ENCODE data around the gene KIFBP. TPM values are rescaled to one million over a fixed set of nuclear protein-coding genes. Genes with fewer than 3 reads are reported as not detected.
"Not testable (repeated sequence)": the region's sequence is repeated elsewhere in the genome, so short reads cannot be mapped to it uniquely, and the experiment has no call there.

KIFBP gene
- total RNA-seq, 3 donors from 2014 or later (not counting 1 experiment from before 2014, with no cell fraction given) = 3.5 to 4.4 (median 4.0) TPM

GRCh38 chr10:68963151-68963550 lies 25.5 kb upstream of the KIFBP start:
- H3K9me3 Mint-ChIP-seq = no peaks in the 10 kb centered on the region
- H3K36me3 Mint-ChIP-seq = peaks cover 25% of the 10 kb centered on the region
- no peaks in the 10 kb centered on the region for H3K27me3 ChIP-seq (ENCODE audit: control insufficient read depth, insufficient read depth, low read length)
- 94% methylated on average over 4 of the region's 4 CpGs for WGBS (ENCODE audit: insufficient coverage)
- ATAC-seq = no peak
- H3K27ac Mint-ChIP-seq = no peak overlapping the region
- H3K4me3 ChIP-seq (ENCODE audit: low read length) = no peak overlapping the region
- peaks cover 1% of the 10 kb centered on the region for H3K4me1 ChIP-seq (ENCODE audit: control insufficient read depth, insufficient read depth, low read length)
- H3K27me3 Mint-ChIP-seq (ENCODE audit: low read depth in 2 of 2) = no peaks in the 10 kb centered on the region
- DNase-seq = no peak
- H3K36me3 ChIP-seq (ENCODE audit: control insufficient read depth, insufficient read depth, low read length) = peaks cover 72% of the 10 kb centered on the region
- no peak overlapping the region for H3K27ac ChIP-seq (ENCODE audit: low read length)
- H3K4me1 Mint-ChIP-seq = peaks cover 8 to 13% of the 10 kb centered on the region in 2 donors
- no peak overlapping the region for H3K4me3 Mint-ChIP-seq
- no peaks in the 10 kb centered on the region for H3K9me3 ChIP-seq (ENCODE audit: control insufficient read depth, insufficient read depth, low read length)
- intact Hi-C loops (cut with micrococcal nuclease) = no loop called here
- TF ChIP-seq, protein P1, sequence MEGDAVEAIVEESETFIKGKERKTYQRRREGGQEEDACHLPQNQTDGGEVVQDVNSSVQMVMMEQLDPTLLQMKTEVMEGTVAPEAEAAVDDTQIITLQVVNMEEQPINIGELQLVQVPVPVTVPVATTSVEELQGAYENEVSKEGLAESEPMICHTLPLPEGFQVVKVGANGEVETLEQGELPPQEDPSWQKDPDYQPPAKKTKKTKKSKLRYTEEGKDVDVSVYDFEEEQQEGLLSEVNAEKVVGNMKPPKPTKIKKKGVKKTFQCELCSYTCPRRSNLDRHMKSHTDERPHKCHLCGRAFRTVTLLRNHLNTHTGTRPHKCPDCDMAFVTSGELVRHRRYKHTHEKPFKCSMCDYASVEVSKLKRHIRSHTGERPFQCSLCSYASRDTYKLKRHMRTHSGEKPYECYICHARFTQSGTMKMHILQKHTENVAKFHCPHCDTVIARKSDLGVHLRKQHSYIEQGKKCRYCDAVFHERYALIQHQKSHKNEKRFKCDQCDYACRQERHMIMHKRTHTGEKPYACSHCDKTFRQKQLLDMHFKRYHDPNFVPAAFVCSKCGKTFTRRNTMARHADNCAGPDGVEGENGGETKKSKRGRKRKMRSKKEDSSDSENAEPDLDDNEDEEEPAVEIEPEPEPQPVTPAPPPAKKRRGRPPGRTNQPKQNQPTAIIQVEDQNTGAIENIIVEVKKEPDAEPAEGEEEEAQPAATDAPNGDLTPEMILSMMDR (IDR thresholded peaks at IDR 0.05) = no peak

- Histone ChIP-seq H3K27me3 (ENCODE audit: control insufficient read depth, insufficient read depth, low read length) (no peaks in the 10 kb centered on the region), H3K27ac (ENCODE audit: low read length) (no peak overlapping the region), H3K4me3 (ENCODE audit: low read length) (no peak overlapping the region), H3K36me3 (ENCODE audit: control insufficient read depth, insufficient read depth, low read length) (peaks cover 94% of the 10 kb centered on the region), H3K4me1 (ENCODE audit: control insufficient read depth, insufficient read depth, low read length) (no peaks in the 10 kb centered on the region), H3K9me3 (ENCODE audit: control insufficient read depth, insufficient read depth, low read length) (no peaks in the 10 kb centered on the region)
- Mint-ChIP-seq H3K27ac (no peak overlapping the region), H3K4me1 (peaks cover 0 to 6% of the 10 kb centered on the region in 2 donors), H3K4me3 (no peak overlapping the region), H3K36me3 (peaks cover 21% of the 10 kb centered on the region), H3K9me3 (no peaks in the 10 kb centered on the region), H3K27me3 (ENCODE audit: low read depth in 2 of 2) (no peaks in the 10 kb centered on the region)
- no peak for ATAC-seq
- WGBS (ENCODE audit: insufficient coverage) = 95% methylated on average over 3 of the region's 5 CpGs
- DNase-seq = no peak
- TF ChIP-seq, protein P1 (IDR thresholded peaks at IDR 0.05) = no peak
- intact Hi-C loops (cut with micrococcal nuclease) = no loop called here
Observed at GRCh38 chr10:68973975-68974374, 14.6 kb upstream of the KIFBP start.

GRCh38 chr10:68975936-68976473 lies 12.6 kb upstream of the KIFBP start:
- intact Hi-C loops (cut with micrococcal nuclease); H3K27ac ChIP-seq (ENCODE audit: low read length); ATAC-seq; H3K9me3 Mint-ChIP-seq; H3K27me3 ChIP-seq (ENCODE audit: control insufficient read depth, insufficient read depth, low read length); H3K4me1 ChIP-seq (ENCODE audit: control insufficient read depth, insufficient read depth, low read length); H3K9me3 ChIP-seq (ENCODE audit: control insufficient read depth, insufficient read depth, low read length); H3K4me3 Mint-ChIP-seq; H3K4me3 ChIP-seq (ENCODE audit: low read length); DNase-seq; H3K27me3 Mint-ChIP-seq (ENCODE audit: low read depth in 2 of 2); H3K27ac Mint-ChIP-seq; H3K4me1 Mint-ChIP-seq: not testable (repeated sequence)
- H3K36me3 ChIP-seq (ENCODE audit: control insufficient read depth, insufficient read depth, low read length) = peaks cover 89% of the 10 kb centered on the region
- 92% methylated on average over 2 of the region's 5 CpGs for WGBS (ENCODE audit: insufficient coverage)
- H3K36me3 Mint-ChIP-seq = peaks cover 21% of the 10 kb centered on the region

DNA sequence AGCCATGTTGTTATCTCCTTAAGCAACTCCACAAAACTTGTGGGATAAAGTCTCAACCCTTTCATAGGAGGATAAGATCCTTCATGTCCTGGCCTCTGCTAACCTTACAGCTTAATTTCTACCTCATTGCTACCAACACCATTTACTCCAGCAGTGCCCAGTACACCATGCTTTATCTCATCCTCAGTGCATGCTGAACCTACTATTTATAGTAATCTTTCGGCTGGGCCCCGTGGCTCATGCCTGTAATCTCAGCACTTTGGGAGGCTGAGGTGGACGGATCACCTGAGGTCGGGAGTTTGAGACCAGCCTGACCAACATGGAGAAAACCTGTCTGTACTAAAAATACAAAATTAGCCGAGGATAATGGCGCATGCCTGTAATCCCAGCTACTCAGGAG lies 8.9 kb upstream of the KIFBP start:
- H3K4me1 ChIP-seq (ENCODE audit: control insufficient read depth, insufficient read depth, low read length); H3K4me3 ChIP-seq (ENCODE audit: low read length); H3K27ac Mint-ChIP-seq; H3K27me3 Mint-ChIP-seq (ENCODE audit: low read depth in 2 of 2); H3K9me3 Mint-ChIP-seq; H3K9me3 ChIP-seq (ENCODE audit: control insufficient read depth, insufficient read depth, low read length); H3K36me3 Mint-ChIP-seq; H3K4me3 Mint-ChIP-seq; H3K4me1 Mint-ChIP-seq; ATAC-seq; DNase-seq; H3K27ac ChIP-seq (ENCODE audit: low read length); intact Hi-C loops (cut with micrococcal nuclease); H3K27me3 ChIP-seq (ENCODE audit: control insufficient read depth, insufficient read depth, low read length): not testable (repeated sequence)
- H3K36me3 ChIP-seq (ENCODE audit: control insufficient read depth, insufficient read depth, low read length) = peaks cover 84% of the 10 kb centered on the region
- 98% methylated on average over 6 of the region's 6 CpGs for WGBS (ENCODE audit: insufficient coverage)
